Measurements from ENCODE around the gene MESP1. TPM values are rescaled to one million over a fixed set of nuclear protein-coding genes. Genes with fewer than 3 reads are reported as not detected.
A peak's percentile ranks its signal among the peaks of the same experiment; 100 is the strongest.
"Not testable (repeated sequence)": the region's sequence is repeated elsewhere in the genome, so short reads cannot be mapped to it uniquely, and the experiment has no call there.

Gene MESP1
- total RNA-seq, 6 experiments from 2014 or later: 0.86 to 3.0 (median 2.1) TPM

- Histone ChIP-seq H3K27me3 (no peaks in the 10 kb centered on the region), H3K4me1 (peaks cover 0 to 26% (median 11%) of the 10 kb centered on the region in 4 donors), H3K36me3 (peaks cover 4 to 62% (median 38%) of the 10 kb centered on the region in 4 donors), H3K9me3 (no peaks in the 10 kb centered on the region), H3K27ac (no peak overlapping the region), H3K4me3 (no peak overlapping the region)
- no peak for TF ChIP-seq POLR2A (IDR thresholded peaks at IDR 0.05)
- no peak for TF ChIP-seq CTCF (IDR thresholded peaks at IDR 0.05)
- DNase-seq (peak in 1 of 3 donors; percentile 39), ATAC-seq (no peak)
- WGBS (ENCODE audit: insufficient coverage, low coverage, low lambda C conversion rate, missing lambda C conversion rate): 78% methylated on average over 6 of the region's 10 CpGs
- intact Hi-C loops (cut with DNase I): no loop called here
Measured at GRCh38 chr15:89790206-89790605, 39.2 kb upstream of the MESP1 start.

- not testable (repeated sequence) for H3K9me3 ChIP-seq
Measured at GRCh38 chr15:89788585-89788984, 37.5 kb upstream of the MESP1 start.

GRCh38 chr15:89787944-89788343 is 36.9 kb upstream of the MESP1 start:
- Histone ChIP-seq H3K4me3 (no peak overlapping the region), H3K9me3 (no peaks in the 10 kb centered on the region), H3K36me3 (peaks cover 3 to 63% (median 34%) of the 10 kb centered on the region in 4 donors), H3K27me3 (no peaks in the 10 kb centered on the region), H3K27ac (no peak overlapping the region), H3K4me1 (peaks cover 0 to 30% (median 12%) of the 10 kb centered on the region in 4 donors)
- ATAC-seq (no peak), DNase-seq (no peak)
- 79% methylated on average over 2 of the region's 3 CpGs for whole genome bisulfite sequencing (ENCODE audit: insufficient coverage, low coverage, low lambda C conversion rate, missing lambda C conversion rate)
- intact Hi-C loops (cut with DNase I): no loop called here
- TF ChIP-seq CTCF (IDR thresholded peaks at IDR 0.05): no peak
- TF ChIP-seq POLR2A (IDR thresholded peaks at IDR 0.05): no peak

More at GRCh38 chr15:89788585-89788984, 37.5 kb upstream of the MESP1 start:
- H3K4me3 ChIP-seq; H3K27ac ChIP-seq; H3K27me3 ChIP-seq; intact Hi-C loops (cut with DNase I); ATAC-seq: not testable (repeated sequence)
- WGBS (ENCODE audit: insufficient coverage, low coverage, low lambda C conversion rate, missing lambda C conversion rate): 100% methylated on average over 3 of the region's 4 CpGs
- Histone ChIP-seq H3K36me3 (peaks cover 4 to 68% (median 39%) of the 10 kb centered on the region in 4 donors), H3K4me1 (peaks cover 0 to 30% (median 12%) of the 10 kb centered on the region in 4 donors)
- peak in 2 of 3 donors; percentile 5 for DNase-seq

GRCh38 chr15:89785774-89786140 is 34.7 kb upstream of the MESP1 start:
- intact Hi-C loops (cut with DNase I): no loop called here
- TF ChIP-seq POLR2A (IDR thresholded peaks at IDR 0.05): no peak
- TF ChIP-seq CTCF (IDR thresholded peaks at IDR 0.05): no peak
- ATAC-seq (peak in 1 of 4 donors; percentile 8), DNase-seq (no peak)
- Histone ChIP-seq H3K4me3 (no peak overlapping the region), H3K36me3 (peaks cover 0 to 41% (median 23%) of the 10 kb centered on the region in 4 donors), H3K4me1 (peaks cover 0 to 35% (median 17%) of the 10 kb centered on the region in 4 donors), H3K9me3 (no peaks in the 10 kb centered on the region), H3K27ac (no peak overlapping the region), H3K27me3 (no peaks in the 10 kb centered on the region)

- H3K4me1 ChIP-seq: peaks cover 0 to 35% (median 17%) of the 10 kb centered on the region in 4 donors
- intact Hi-C loops (cut with DNase I): no loop called here
- no peaks in the 10 kb centered on the region for H3K27me3 ChIP-seq
- H3K27ac ChIP-seq: peak overlapping the region in 2 of 3 donors; percentile 44 to 45
- peaks cover 0 to 36% (median 20%) of the 10 kb centered on the region in 4 donors for H3K36me3 ChIP-seq
- ATAC-seq (peak; percentile 75 to 82 (median 80)), DNase-seq (peak; percentile 65 to 85 (median 82))
- TF ChIP-seq POLR2A (IDR thresholded peaks at IDR 0.05) (no peak), CTCF (IDR thresholded peaks at IDR 0.05) (no peak)
- 44% methylated on average over 7 of the region's 13 CpGs for WGBS (ENCODE audit: insufficient coverage, low coverage, low lambda C conversion rate, missing lambda C conversion rate)
- no peak overlapping the region for H3K4me3 ChIP-seq
- no peaks in the 10 kb centered on the region for H3K9me3 ChIP-seq
Measured at GRCh38 chr15:89785064-89785773, 34.2 kb upstream of the MESP1 start.

Data from right lobe of liver (tissue), 6 donors.